NCI-H2107 treated with DMSO at 0.1 percent for 48 hours (cell line): ENCODE measurements around the gene CDKN1A.

Experiments
- DNase-seq: peaks from one replicate; lab custom pipeline; 2025; ENCODE audit not compliant: unreplicated experiment; lab: John Stamatoyannopoulos, UW

The CDKN1A gene

DNA sequence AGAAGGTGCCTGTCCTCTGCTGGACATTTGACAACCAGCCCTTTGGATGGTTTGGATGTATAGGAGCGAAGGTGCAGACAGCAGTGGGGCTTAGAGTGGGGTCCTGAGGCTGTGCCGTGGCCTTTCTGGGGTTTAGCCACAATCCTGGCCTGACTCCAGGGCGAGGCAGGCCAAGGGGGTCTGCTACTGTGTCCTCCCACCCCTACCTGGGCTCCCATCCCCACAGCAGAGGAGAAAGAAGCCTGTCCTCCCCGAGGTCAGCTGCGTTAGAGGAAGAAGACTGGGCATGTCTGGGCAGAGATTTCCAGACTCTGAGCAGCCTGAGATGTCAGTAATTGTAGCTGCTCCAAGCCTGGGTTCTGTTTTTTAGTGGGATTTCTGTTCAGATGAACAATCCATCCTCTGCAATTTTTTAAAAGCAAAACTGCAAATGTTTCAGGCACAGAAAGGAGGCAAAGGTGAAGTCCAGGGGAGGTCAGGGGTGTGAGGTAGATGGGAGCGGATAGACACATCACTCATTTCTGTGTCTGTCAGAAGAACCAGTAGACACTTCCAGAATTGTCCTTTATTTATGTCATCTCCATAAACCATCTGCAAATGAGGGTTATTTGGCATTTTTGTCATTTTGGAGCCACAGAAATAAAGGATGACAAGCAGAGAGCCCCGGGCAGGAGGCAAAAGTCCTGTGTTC lies 1.3 kb upstream of the CDKN1A start:
- no peak for DNase-seq

- no peak for DNase-seq
These were observed 594 bp upstream of the CDKN1A start for GRCh38 chr6:36677753-36678487.

- DNase-seq = no peak
These were observed 724 bp downstream of the CDKN1A start for GRCh38 chr6:36679043-36679833.

DNA sequence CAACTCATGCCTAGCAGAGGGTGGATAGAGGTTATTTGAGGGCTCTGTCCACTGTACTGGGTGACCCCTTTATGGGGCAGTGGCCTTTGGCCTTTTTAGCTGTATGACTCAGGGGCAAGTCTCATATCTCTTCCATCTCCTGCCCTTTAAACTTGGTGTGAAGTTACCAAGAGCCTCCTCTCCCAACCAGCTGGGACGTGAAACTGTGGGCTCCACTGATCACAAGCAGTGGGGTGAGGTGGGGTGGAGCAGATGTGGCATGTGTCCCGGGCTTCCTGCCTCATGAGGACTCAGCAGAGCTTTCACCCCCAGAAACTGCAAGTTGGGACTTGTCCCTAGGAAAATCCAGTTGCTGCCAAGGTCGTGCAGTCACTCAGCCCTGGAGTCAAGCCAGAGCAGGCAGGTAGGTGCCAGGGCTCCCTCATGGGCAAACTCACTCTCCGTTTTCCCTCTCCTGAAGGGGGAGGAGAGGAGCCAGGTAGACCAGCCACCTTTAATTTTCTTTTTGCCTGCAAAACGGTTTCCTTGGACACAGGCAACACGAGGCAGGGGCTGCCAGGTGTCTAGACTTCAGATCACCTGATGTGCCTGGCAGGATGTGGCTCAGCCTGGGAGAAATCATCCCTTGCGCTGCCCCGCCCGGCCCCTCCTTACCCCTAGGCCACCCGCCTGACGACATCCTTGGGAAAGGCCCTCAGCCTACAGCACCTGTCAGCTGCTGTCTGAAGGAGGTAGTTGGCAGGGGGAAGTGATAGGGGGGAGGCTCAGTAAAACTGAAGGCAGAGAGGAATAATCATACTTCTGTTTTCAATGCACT lies 4.0 kb downstream of the CDKN1A start:
- DNase-seq = peak; percentile 72

DNA sequence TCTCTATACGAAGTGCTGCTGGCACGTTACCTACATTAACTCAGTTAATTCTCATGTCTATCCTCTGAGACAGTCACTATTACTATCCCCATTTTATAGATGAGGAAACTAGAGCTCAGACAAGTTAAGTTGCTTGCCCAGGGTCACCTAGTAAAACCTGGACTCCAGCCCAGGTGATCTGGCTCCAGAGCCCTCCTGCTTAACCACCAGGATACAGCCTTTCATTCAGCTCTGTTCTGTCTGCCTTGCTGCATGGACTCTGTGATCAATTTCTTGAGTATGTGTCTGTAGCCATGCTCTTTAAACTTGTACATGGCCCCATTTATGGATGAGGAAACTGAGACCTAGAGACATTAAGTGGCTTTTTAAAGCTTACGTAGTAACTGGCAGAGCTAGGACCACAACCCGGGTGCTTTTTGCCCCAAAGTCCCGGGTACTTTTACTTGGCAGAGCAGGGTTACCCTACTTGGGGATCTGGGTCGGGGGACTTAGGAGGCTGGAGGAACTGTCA lies 4.7 kb downstream of the CDKN1A start:
- no peak for DNase-seq

DNA sequence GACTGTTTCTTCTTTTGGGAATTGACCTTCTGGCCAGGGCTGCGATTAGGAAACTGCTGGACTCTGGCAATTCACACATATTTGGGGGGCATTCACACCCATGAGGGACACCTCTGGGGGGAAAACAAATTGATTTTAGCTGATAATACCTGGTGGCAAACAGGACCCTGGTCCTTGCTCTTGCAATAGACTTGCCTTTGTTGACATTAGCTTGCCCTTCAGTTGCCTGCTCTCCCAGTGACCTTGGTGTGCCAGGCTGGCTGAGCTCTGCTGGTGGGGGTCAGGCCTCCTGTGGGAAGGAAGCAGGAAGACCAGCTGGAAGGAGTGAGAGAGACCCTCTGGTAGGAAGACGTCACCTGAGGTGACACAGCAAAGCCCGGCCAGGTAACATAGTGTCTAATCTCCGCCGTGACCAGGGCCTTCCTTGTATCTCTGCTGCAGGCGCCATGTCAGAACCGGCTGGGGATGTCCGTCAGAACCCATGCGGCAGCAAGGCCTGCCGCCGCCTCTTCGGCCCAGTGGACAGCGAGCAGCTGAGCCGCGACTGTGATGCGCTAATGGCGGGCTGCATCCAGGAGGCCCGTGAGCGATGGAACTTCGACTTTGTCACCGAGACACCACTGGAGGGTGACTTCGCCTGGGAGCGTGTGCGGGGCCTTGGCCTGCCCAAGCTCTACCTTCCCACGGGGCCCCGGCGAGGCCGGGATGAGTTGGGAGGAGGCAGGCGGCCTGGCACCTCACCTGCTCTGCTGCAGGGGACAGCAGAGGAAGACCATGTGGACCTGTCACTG lies 5.3 kb downstream of the CDKN1A start:
- DNase-seq = no peak

- DNase-seq = no peak
These were observed 5.9 kb downstream of the CDKN1A start for GRCh38 chr6:36684447-36684812.

- DNase-seq = no peak
These were observed 6.8 kb downstream of the CDKN1A start for GRCh38 chr6:36685166-36685924.

DNA sequence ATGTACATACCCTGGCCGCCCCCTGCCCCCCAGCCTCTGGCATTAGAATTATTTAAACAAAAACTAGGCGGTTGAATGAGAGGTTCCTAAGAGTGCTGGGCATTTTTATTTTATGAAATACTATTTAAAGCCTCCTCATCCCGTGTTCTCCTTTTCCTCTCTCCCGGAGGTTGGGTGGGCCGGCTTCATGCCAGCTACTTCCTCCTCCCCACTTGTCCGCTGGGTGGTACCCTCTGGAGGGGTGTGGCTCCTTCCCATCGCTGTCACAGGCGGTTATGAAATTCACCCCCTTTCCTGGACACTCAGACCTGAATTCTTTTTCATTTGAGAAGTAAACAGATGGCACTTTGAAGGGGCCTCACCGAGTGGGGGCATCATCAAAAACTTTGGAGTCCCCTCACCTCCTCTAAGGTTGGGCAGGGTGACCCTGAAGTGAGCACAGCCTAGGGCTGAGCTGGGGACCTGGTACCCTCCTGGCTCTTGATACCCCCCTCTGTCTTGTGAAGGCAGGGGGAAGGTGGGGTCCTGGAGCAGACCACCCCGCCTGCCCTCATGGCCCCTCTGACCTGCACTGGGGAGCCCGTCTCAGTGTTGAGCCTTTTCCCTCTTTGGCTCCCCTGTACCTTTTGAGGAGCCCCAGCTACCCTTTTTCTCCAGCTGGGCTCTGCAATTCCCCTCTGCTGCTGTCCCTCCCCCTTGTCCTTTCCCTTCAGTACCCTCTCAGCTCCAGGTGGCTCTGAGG lies 7.6 kb downstream of the CDKN1A start:
- DNase-seq = no peak

DNA sequence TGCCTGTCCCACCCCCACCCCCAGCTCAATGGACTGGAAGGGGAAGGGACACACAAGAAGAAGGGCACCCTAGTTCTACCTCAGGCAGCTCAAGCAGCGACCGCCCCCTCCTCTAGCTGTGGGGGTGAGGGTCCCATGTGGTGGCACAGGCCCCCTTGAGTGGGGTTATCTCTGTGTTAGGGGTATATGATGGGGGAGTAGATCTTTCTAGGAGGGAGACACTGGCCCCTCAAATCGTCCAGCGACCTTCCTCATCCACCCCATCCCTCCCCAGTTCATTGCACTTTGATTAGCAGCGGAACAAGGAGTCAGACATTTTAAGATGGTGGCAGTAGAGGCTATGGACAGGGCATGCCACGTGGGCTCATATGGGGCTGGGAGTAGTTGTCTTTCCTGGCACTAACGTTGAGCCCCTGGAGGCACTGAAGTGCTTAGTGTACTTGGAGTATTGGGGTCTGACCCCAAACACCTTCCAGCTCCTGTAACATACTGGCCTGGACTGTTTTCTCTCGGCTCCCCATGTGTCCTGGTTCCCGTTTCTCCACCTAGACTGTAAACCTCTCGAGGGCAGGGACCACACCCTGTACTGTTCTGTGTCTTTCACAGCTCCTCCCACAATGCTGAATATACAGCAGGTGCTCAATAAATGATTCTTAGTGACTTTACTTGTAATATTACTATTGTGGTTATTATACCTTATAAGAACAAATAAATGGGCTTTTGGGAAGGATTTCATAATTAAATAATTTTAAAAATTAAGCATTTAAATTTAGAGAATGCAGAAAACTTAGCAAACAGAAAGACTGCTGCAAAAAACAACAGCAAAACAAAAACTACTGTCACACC lies 8.4 kb downstream of the CDKN1A start:
- no peak for DNase-seq

DNA sequence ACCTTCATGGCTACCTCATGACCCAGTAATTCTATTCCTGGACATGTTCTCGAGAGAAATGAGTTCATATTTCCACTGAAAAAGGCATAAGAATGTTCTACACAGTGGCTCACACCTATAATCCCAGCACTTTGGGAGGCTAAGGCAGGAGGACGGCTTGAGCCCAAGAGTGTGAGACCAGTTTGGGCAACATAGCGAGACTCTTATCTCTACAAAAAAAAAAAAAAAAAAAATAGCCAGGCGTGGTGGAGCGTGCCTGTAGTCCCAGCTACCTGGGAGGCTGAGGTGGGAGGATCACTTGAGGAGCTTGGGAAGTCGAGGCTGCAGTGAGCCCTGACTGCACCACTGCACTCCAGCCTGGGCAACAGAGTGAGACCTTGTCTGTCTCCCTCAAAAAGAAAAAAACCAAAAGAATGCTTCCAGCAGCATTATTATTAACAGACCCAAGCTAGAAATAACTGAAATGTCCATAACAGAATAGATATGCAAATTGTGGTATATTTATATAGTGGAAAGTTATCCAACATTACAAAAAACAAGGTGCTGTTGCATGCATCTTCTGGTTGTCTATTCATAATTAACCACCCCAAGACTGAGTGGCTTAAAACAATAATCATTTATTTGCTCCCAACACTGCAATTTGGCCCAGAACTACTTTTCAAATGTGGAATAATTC lies 9.7 kb downstream of the CDKN1A start:
- no peak for DNase-seq

DNA sequence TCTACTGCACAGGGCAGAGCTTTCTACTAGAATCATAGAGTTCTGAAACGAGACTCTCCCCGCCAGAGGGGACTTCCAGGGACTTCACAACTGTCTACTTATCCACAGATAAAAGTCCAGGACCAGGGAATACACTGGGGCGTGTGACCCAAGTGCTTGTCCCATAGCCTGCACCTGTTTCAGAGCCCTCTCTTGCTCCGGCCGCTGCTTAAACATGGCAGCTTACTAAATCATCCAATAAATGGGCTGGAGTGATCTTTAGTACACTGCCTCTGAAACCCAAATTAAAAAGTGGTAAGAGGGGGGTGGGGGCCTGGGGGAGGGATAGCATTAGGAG lies 10.2 kb downstream of the CDKN1A start:
- no peak for DNase-seq

- no peak for DNase-seq
These were observed 12.5 kb downstream of the CDKN1A start for GRCh38 chr6:36691011-36691410.

- no peak for DNase-seq
These were observed 13.1 kb downstream of the CDKN1A start for GRCh38 chr6:36691612-36692011.

DNA sequence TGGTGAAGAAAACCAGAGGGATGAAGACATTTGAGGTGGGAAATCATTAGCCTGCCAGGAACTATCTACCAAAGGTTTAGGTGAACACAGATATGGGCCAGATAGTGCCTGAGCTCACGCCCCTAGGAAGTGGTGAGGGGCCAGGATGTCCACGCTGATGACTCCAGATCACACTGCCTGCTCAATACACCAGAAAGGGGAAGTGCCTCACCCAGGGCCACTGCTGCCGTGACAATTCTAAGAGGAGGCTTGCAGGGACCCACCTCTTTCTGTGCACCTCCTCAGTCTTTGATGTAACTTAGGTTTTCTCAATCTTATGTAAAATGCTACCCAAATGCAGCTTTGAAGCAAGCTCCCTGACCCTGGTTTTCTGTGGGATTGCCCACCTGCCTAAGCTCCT lies 13.7 kb downstream of the CDKN1A start:
- no peak for DNase-seq

DNA sequence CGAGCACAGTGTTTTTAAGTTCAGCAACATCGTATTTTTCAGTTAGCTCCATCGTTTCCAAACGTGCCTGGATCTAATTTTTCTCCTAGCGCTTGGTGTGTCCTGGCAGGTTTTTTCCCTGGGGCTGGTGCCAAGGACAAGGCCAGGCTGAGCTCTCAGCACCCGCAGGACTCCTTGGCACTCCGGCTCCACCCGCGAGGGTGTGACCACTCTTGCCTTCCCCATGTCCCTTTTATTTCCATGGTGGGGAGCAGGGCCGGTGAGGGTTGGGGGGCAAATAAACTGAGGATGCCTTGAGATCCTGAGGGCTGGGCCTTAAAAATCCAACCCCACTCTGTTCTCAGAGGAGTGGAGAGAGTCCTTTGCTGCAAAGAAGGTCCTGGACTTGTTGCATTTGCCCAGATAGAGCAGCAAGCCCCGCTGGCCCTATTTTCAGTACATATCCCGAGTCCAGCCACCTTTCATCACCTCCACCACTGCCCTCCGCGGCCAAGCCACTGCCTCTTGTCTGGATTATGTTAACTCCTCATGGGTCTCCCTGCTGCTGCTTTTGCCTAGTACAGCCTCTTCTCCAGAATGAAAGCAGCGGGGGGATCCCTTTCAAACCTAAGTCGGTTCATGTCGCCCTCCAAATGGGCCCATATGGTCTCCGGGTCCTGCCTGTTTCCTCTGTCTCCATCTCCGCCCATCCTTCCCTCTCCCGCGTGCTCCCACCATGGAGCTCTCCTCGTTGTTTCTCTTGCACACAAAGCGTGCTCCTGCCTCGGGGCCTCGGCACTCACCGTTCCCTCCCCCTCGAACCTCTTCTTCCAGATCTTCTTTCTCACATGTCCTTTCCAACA lies 14.6 kb downstream of the CDKN1A start:
- DNase-seq = no peak

DNA sequence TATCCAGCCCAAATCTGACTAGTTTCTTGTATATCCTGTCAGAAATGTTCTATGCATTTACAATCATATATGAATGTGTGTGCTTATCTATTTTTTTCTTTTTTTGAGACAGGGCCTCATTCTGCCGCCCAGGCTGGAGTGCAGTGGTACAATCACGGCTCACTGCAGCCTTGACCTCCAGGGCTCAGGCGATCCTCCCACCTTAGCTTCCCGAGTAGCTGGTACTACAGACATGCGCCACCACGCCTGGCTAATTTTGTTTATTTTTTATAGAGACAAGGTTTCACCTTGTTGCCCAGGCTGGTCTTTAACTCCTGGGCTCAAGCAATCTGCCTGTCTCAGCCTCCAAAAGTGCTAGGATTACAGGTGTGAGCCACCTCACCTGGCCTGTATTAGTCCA lies 16.1 kb downstream of the CDKN1A start:
- no peak for DNase-seq
